K562 (cell line): Measurements from ENCODE around the gene HEBP2. TPM values are rescaled to one million over a fixed set of nuclear protein-coding genes. Genes with fewer than 3 reads are reported as not detected.

ENCODE experiments used
- ATAC-seq: fragments of 200-7000 bp; cut with Tn5 transposase; 3 replicates; pipeline ENCODE4 v1.9.1; 2020; ENCODE audit warnings: moderate library complexity
- BruUV-seq: library from RNA; stranded (reverse); fragments of 400-500 nt; replicated peaks from 2 replicates; lab custom pipeline; 2021; lab: Mats Ljungman, UMichigan
- CTCF ChIA-PET: fragments of 300-600 bp; formaldehyde crosslinking; extraction: SDS; loops from one replicate; lab custom pipeline; 2021; ENCODE audit warnings: low intra/inter-chr PET ratio; lab: Yijun Ruan, JAX
- POLR2A ChIA-PET: fragments of 300-600, 350-650 bp; sonication (Branson Sonifier 250); formaldehyde crosslinking; extraction: SDS; loops from one replicate; lab custom pipeline; 2021; ENCODE audit warnings: antibody characterized with exemption, inconsistent platforms; lab: Yijun Ruan, JAX
- DNase-seq, 4 experiments: peaks; one replicate each; pipeline versions ENCODE4 v3.0.0 to v3.0.0-alpha.2; 2011 to 2018; ENCODE audit warnings: low spot score in 3 of 4, mixed read lengths in 3 of 4; ENCODE audit errors: extremely low read depth in 1 of 4
- FAIRE-seq: peaks from 2 replicates; lab custom pipeline; 2011; peaks lifted over from hg19 to GRCh38; lab: Jason Lieb, UNC
- H2AFZ ChIP-seq: 2 replicates; pipeline ENCODE4 v1.6.0; 2011; ENCODE audit warnings: low read depth, low read length, control low read depth, inconsistent platforms
- H3K27ac ChIP-seq: fragments of 200-600 bp; 3 replicates; pipeline ENCODE4 v1.8.0; 2011; ENCODE audit warnings: low read depth, mild to moderate bottlenecking, control low read depth, inconsistent platforms, low read length, moderate library complexity, mixed read lengths; ENCODE audit errors: extremely low read depth
- H3K27me3 ChIP-seq, 2 experiments: fragments of 300-600 bp in 1 of 2; 2 replicates in 1 of 2; 3 replicates in 1 of 2; pipeline versions ENCODE4 v1.6.0 to v1.8.0; 2011; ENCODE audit warnings: inconsistent platforms in 2 of 2, low read length in 2 of 2, mild to moderate bottlenecking in 1 of 2, mixed read lengths in 1 of 2, moderate library complexity in 1 of 2; ENCODE audit not compliant: control insufficient read depth in 2 of 2, insufficient read depth in 2 of 2
- H3K36me3 ChIP-seq: fragments of 300-600 bp; 3 replicates; pipeline ENCODE4 v1.8.0; 2011; ENCODE audit warnings: mild to moderate bottlenecking, low read length, inconsistent platforms; ENCODE audit not compliant: control insufficient read depth, insufficient read depth
- H3K4me1 ChIP-seq, 2 experiments: fragments of 200-600 bp in 1 of 2; replicated peaks in 1 of 2; 2 replicates in 1 of 2; 3 replicates in 1 of 2; pipeline versions ENCODE4 v1.5.1 to v1.8.0; 2011; ENCODE audit warnings: inconsistent platforms in 2 of 2, low read length in 2 of 2, mild to moderate bottlenecking in 1 of 2, mixed read lengths in 1 of 2, moderate library complexity in 1 of 2; ENCODE audit not compliant: control insufficient read depth in 2 of 2, insufficient read depth in 2 of 2
- H3K4me2 ChIP-seq: 2 replicates; pipeline ENCODE4 v1.6.1; 2011; ENCODE audit warnings: low read length, control low read depth, inconsistent platforms, mixed read lengths; ENCODE audit not compliant: insufficient read depth
- H3K4me3 ChIP-seq: fragments of 200-600 bp; sonication (generic), shearing (Covaris generic); 2 replicates; pipeline ENCODE4 v1.5.1; 2016; ENCODE audit warnings: control low read depth, inconsistent platforms
- H3K79me2 ChIP-seq: fragments of 200-600 bp; 3 replicates; pipeline ENCODE4 v1.8.0; 2011; ENCODE audit warnings: low read length, inconsistent platforms; ENCODE audit not compliant: control insufficient read depth, insufficient read depth
- H3K9ac ChIP-seq, 2 experiments: 2 replicates each; pipeline versions ENCODE4 v1.6.0 to v1.6.1; 2011; ENCODE audit warnings: low read depth in 2 of 2, low read length in 2 of 2, control low read depth in 1 of 2, inconsistent platforms in 1 of 2, mild to moderate bottlenecking in 1 of 2, mixed read lengths in 1 of 2; ENCODE audit not compliant: insufficient read depth in 1 of 2
- H3K9me1 ChIP-seq: one replicate; pipeline ENCODE4 v1.6.0; 2011; ENCODE audit warnings: inconsistent platforms, mild to moderate bottlenecking, low read length, moderate library complexity; ENCODE audit not compliant: control insufficient read depth, insufficient read depth
- H3K9me3 ChIP-seq: replicated peaks from 2 replicates; pipeline ENCODE4 v1.5.1; 2011; ENCODE audit warnings: low read depth, low read length, inconsistent platforms; ENCODE audit not compliant: control insufficient read depth, insufficient read depth
- H4K20me1 ChIP-seq: replicated peaks from 2 replicates; pipeline ENCODE4 v1.6.1; 2011; ENCODE audit warnings: low read length, inconsistent platforms, mixed read lengths; ENCODE audit not compliant: control insufficient read depth, insufficient read depth
- C11orf30 ChIP-seq: fragments of 450-650 bp; IDR thresholded peaks from 2 replicates; pipeline ENCODE4 v1.6.1; 2016; ENCODE audit warnings: low read depth, mild to moderate bottlenecking
- NFE2L1 ChIP-seq: fragments of 450-650 bp; IDR thresholded peaks from 2 replicates; pipeline ENCODE4 v1.6.1; 2016; ENCODE audit warnings: missing genetic modification characterization, low read depth, mild to moderate bottlenecking, missing compliant biosample characterization, moderate library complexity, borderline replicate concordance
- RAD21 ChIP-seq, 2 experiments: fragments of 250-450 bp in 1 of 2; fragments of 450-650 bp in 1 of 2; sonication (Bioruptor Pico) in 1 of 2; formaldehyde crosslinking in 1 of 2; IDR thresholded peaks in 1 of 2; conservative IDR thresholded peaks in 1 of 2; 2 replicates each; pipeline versions ENCODE4 v1.4.0 to v1.8.0; 2020 to 2022; ENCODE audit warnings: mild to moderate bottlenecking in 2 of 2, moderate library complexity in 1 of 2
- ZNF780A ChIP-seq: fragments of 250-450 bp; sonication (Bioruptor Pico); IDR thresholded peaks from 2 replicates; pipeline ENCODE4 v1.5.0; 2021; ENCODE audit warnings: mild to moderate bottlenecking
- WGBS: fragments of 100-300 bp; shearing (Covaris generic); methylation state at CpG from one replicate; pipeline ENCODE4 v1.1.6; 2016; ENCODE audit warnings: low coverage, mixed read lengths; ENCODE audit not compliant: insufficient coverage; ENCODE audit errors: missing lambda C conversion rate; 5-methylcytosine and 5-hydroxymethylcytosine counted together
- in situ Hi-C: fragments of 300-500 bp; cut with MboI; formaldehyde crosslinking; loops from 4 replicates; pipeline ENCODE4 v1.15.0; 2018; ENCODE audit warnings: inconsistent platforms, mixed read lengths
- intact Hi-C: fragments of 100-400 bp; cut with micrococcal nuclease; formaldehyde crosslinking; loops from 2 replicates; pipeline ENCODE4 v1.14.2; 2022
- polyA plus RNA-seq, 8 experiments: library from polyadenylated mRNA; depleted of rRNA in 4 of 8; stranded (reverse) in 5 of 8; unstranded in 3 of 8; fragments of >200 nt; fragmentation: Nextera tagmentation in 2 of 8; fragmentation: Illumina TruSeq in 1 of 8; extraction: Ambion mirVana in 2 of 8; extraction: Trizol in 1 of 8; gene quantifications; 2 replicates each; pipeline versions ENCODE4 v1.2.1 to v1.2.3, GENCODE V29; 2011 to 2014; ENCODE audit warnings: inconsistent platforms in 1 of 8, missing spikeins in 1 of 8
- total RNA-seq, 7 experiments: library from RNA; depleted of rRNA in 6 of 7; stranded (reverse); fragments of >200 nt in 6 of 7; fragmentation: Illumina TruSeq in 2 of 7; extraction: Trizol in 2 of 7; gene quantifications; 2 replicates each; pipeline versions ENCODE4 v1.2.1 to v1.2.3, GENCODE V29; 2011 to 2021; ENCODE audit warnings: low replicate concordance in 1 of 7

Gene HEBP2
- total and polyA plus RNA-seq, 9 of the 15 experiments (the other 6 are each of a cell fraction or from before 2014, with no cell fraction given): 8.5 to 63.7 (median 36.9) TPM

DNA sequence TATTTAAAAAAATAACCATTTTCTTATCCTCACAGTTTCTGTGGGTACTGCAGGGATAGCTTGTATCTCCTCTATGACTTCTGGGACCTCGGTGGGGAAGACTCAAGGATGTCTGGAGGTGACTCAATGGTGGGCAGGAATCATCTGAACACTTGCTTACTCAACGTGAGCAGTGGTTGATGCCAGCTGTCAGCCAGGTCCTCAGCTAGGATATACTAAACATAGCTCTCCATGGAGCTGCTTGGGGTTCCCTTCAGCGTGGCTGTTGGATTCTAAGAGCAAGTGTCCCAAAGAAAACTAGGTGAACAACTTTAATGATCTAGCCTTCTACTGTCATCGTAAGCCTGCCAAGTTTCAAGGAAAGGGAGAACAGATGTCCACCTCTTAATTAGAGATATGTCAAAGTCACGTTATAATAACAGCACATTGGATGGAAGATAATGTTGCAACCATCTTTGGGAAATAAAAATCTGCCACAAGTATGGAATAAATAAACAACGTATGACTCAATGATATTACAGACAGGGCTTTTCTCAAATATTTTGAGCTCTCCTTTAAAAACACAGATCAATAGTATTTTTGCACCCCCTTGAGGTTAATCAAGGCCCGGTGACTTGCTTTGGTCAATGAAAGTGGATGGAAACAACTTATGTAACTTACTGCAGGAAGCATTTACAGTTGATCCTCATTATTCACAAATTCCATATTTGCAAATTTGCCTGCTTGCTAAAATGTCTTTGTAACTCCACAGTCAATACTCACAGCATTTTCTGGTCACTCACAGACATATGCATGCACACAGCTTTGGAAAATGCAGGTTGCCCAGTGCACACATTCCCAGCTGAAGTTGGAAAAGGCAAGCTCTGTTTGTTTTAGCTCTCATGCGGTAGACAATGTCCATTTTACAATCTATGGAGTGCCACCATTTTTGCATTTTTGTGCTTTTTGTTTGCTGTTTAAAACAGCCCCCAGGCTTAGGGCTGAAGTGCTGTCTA is 6.6 kb upstream of the HEBP2 start:
- TF ChIP-seq C11orf30 (peak; percentile 32; the same call in 1 of the 2 replicates), RAD21 (CRISPR knock-in tag; conservative IDR thresholded peaks at IDR 0.05 in 1 of 2, IDR thresholded peaks at IDR 0.05 in 1 of 2) (peak in 1 of 2 experiments; percentile 43; a peak in 2 of 4 replicates), NFE2L1 (0 out of 2 replicates have a peak, but pooled peaks have one; percentile 10), ZNF780A (CRISPR knock-in tag) (no peak)
- ChIA-PET POLR2A (interaction anchor here (0.6 to 1.1 kb wide), 3 partner anchors 10 to 307 kb away, joined by 3 to 4 read pairs (median 3); no protein-coding TSS in a partner anchor), CTCF (no interaction called here)
- peak overlapping the region; percentile 16 for H2AFZ ChIP-seq
- no peaks in the 10 kb centered on the region for H3K9me1 ChIP-seq
- H3K4me2 ChIP-seq: no peak overlapping the region
- no peaks in the 10 kb centered on the region for H4K20me1 ChIP-seq
- no peaks in the 10 kb centered on the region for H3K9me3 ChIP-seq
- no peak overlapping the region for H3K4me3 ChIP-seq
- intact Hi-C loops: no loop called here
- in situ Hi-C loops: no loop called here
- ATAC-seq (no peak), DNase-seq (no peak), FAIRE-seq (no peak)
- BruUV-seq: no TSS peak
- H3K27me3 ChIP-seq: no peaks in the 10 kb centered on the region
- WGBS: 18% methylated on average over 8 of the region's 8 CpGs
- H3K9ac ChIP-seq: no peak overlapping the region
- no peak overlapping the region for H3K27ac ChIP-seq
- H3K36me3 ChIP-seq: no peaks in the 10 kb centered on the region
- no peaks in the 10 kb centered on the region for H3K79me2 ChIP-seq
- H3K4me1 ChIP-seq: peaks cover 2 to 15% of the 10 kb centered on the region in 2 experiments; a peak in 3 of 5 replicates
